ENCODE measurements around the gene DCC.

GRCh38 chr18:52813635-52814416, 473.8 kb downstream of the DCC start:
- TF ChIP-seq, protein P1, sequence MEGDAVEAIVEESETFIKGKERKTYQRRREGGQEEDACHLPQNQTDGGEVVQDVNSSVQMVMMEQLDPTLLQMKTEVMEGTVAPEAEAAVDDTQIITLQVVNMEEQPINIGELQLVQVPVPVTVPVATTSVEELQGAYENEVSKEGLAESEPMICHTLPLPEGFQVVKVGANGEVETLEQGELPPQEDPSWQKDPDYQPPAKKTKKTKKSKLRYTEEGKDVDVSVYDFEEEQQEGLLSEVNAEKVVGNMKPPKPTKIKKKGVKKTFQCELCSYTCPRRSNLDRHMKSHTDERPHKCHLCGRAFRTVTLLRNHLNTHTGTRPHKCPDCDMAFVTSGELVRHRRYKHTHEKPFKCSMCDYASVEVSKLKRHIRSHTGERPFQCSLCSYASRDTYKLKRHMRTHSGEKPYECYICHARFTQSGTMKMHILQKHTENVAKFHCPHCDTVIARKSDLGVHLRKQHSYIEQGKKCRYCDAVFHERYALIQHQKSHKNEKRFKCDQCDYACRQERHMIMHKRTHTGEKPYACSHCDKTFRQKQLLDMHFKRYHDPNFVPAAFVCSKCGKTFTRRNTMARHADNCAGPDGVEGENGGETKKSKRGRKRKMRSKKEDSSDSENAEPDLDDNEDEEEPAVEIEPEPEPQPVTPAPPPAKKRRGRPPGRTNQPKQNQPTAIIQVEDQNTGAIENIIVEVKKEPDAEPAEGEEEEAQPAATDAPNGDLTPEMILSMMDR (IDR thresholded peaks at IDR 0.05): no peak
- TF ChIP-seq EZH2 (IDR thresholded peaks at IDR 0.05; ENCODE audit: borderline replicate concordance, insufficient read depth, low read depth, low read length, poor library complexity, severe bottlenecking): no peak

All from B cell (primary cell).